ENCODE results near the gene ZNF19.
"Not testable (repeated sequence)": the region's sequence is repeated elsewhere in the genome, so short reads cannot be mapped to it uniquely, and the experiment has no call there.

Gene ZNF19

DNA sequence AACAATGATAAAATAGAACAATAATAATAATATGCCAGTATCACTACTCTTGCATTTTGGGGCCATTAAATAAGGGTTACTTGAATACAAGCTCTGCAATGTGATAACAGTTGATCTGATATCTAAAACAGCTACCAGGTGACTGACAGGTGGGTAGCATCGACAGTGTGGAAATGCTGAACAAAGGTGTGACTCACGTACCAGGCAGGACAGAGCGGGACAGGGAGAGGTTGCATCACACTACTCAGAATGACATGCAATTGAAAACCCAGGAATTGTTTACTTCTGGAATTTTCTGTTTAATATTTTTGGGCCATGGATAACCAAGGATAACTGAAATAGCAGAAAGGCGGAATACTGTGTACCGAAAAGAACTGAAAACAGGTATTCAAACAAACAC lies 15.8 kb upstream of the ZNF19 start:
- DNase-seq (ENCODE audit: low read depth), result no peak
- TF ChIP-seq, protein P1, sequence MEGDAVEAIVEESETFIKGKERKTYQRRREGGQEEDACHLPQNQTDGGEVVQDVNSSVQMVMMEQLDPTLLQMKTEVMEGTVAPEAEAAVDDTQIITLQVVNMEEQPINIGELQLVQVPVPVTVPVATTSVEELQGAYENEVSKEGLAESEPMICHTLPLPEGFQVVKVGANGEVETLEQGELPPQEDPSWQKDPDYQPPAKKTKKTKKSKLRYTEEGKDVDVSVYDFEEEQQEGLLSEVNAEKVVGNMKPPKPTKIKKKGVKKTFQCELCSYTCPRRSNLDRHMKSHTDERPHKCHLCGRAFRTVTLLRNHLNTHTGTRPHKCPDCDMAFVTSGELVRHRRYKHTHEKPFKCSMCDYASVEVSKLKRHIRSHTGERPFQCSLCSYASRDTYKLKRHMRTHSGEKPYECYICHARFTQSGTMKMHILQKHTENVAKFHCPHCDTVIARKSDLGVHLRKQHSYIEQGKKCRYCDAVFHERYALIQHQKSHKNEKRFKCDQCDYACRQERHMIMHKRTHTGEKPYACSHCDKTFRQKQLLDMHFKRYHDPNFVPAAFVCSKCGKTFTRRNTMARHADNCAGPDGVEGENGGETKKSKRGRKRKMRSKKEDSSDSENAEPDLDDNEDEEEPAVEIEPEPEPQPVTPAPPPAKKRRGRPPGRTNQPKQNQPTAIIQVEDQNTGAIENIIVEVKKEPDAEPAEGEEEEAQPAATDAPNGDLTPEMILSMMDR (IDR thresholded peaks at IDR 0.05; ENCODE audit: low read length, missing control alignments), result no peak

DNA sequence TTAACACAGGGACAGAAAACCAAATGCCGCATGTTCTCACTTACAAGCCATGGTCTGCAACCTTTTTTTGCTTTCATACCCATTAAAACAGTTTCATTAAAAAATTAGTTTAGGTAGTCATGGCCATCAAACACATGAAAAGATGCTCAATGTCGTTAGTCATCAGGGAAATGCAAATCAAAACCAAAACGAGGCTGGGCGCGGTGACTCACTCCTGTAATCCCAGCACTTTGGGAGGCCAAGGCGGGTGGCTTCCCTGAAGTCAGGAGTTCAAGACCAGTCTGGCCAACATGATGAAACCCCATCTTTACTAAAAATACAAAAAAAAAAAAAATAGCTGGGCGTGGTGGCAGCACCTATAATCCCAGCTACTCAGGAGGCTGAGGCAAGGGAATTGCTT lies 14.9 kb upstream of the ZNF19 start:
- H3K4me3 ChIP-seq (replicated peaks; ENCODE audit: low read depth, low read length); DNase-seq (ENCODE audit: low read depth): not testable (repeated sequence)

More for the DNA sequence above, 15.8 kb upstream of the ZNF19 start:
- no peak overlapping the region for H3K4me3 ChIP-seq (replicated peaks; ENCODE audit: low read depth, low read length)

GRCh38 chr16:71501547-71501946 lies 12.4 kb upstream of the ZNF19 start:
- DNase-seq (ENCODE audit: low read depth), result no peak
- TF ChIP-seq, protein P1 (IDR thresholded peaks at IDR 0.05; ENCODE audit: low read length, missing control alignments), result no peak
- H3K4me3 ChIP-seq (replicated peaks; ENCODE audit: low read depth, low read length), result no peak overlapping the region

DNA sequence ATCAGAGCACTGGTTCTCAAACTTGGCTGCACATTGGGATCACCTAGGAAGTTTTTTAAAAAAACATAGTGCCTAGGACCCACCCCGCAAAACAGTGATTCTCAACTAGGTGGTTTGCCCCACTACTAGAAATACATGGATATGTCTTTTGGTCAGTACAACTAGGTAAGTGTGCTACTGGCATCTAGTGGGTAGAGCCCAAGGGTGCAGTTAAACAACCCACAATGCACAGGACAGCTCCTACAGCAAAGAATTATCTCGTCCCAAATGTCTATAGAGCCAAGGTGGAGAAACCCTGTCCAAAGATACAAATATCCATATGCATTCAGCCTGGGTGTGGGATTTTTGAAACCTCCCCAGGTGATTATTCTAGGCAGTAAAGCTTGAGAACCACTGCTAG lies 11.8 kb upstream of the ZNF19 start:
- no peak for DNase-seq (ENCODE audit: low read depth)
- no peak overlapping the region for H3K4me3 ChIP-seq (replicated peaks; ENCODE audit: low read depth, low read length)
- TF ChIP-seq, protein P1 (IDR thresholded peaks at IDR 0.05; ENCODE audit: low read length, missing control alignments), result no peak

- DNase-seq (ENCODE audit: low read depth), result peak; percentile 79
- TF ChIP-seq, protein P1 (IDR thresholded peaks at IDR 0.05; ENCODE audit: low read length, missing control alignments), result peak; percentile 75
- H3K4me3 ChIP-seq (replicated peaks; ENCODE audit: low read depth, low read length), result no peak overlapping the region
These were observed 10.7 kb upstream of the ZNF19 start for GRCh38 chr16:71499775-71500364.

DNA sequence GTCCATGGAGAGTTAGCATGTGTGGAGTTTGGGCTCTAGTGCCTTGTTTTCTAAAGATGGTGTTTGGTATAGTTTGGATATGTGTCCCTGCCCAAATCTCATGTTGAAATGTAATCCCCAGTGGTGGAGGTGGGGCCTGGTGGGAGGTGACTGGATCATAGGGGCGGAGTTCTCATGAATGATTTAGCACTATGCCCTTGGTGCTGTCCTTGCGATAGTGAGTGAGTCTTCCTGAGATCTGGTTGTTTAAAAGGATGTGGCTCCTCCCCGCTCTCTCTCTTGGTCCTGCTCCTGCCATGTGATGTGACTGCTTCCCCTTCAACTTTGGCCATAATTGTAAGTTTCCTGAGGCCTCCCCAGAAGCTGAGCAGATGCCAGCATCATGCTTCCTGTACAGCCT lies 8.9 kb upstream of the ZNF19 start:
- no peak for DNase-seq (ENCODE audit: low read depth)
- TF ChIP-seq, protein P1 (IDR thresholded peaks at IDR 0.05; ENCODE audit: low read length, missing control alignments), result no peak
- H3K4me3 ChIP-seq (replicated peaks; ENCODE audit: low read depth, low read length), result no peak overlapping the region

DNA sequence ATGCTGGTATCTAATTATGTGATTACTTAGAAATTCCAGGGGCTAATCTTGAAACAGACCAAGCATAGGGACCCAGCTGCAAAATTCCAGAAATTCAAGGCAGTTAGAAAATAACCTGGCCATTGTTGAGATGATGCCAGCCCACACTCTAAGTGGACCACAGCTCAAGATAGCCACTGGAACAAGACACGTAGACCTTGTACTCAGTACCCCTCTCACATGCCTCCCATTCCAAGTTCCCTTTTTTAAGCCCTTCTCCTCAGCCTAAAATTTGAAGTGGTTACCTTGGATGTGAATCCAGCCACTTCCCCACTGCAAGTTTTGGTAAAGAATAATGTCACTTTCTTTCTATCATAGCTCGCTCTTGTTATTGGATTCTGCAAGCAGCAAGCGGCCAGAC lies 4.1 kb upstream of the ZNF19 start:
- no peak overlapping the region for H3K4me3 ChIP-seq (replicated peaks; ENCODE audit: low read depth, low read length)
- DNase-seq (ENCODE audit: low read depth), result no peak
- TF ChIP-seq, protein P1 (IDR thresholded peaks at IDR 0.05; ENCODE audit: low read length, missing control alignments), result no peak

Measured in fibroblast of pulmonary artery (primary cell).